Lower lobe of right lung (tissue), 2 donors: ENCODE data around the gene AHCTF1. TPM values are rescaled to one million over a fixed set of nuclear protein-coding genes. Genes with fewer than 3 reads are reported as not detected.

Experiments used
- ATAC-seq, 2 donors: fragments of 200-7000 bp; cut with Tn5 transposase; one replicate each; pipeline ENCODE4 v1.9.1; 2020 to 2022; ENCODE audit warnings: mild to moderate bottlenecking in 2 of 2, moderate library complexity in 2 of 2
- DNase-seq: peaks from one replicate; pipeline ENCODE4 v3.0.0-alpha.2; 2020
- H3K27ac ChIP-seq: fragments of 200-600 bp; one replicate; pipeline ENCODE4 v1.8.0; 2022
- H3K27me3 ChIP-seq: fragments of 200-600 bp; one replicate; pipeline ENCODE4 v1.8.0; 2022; ENCODE audit warnings: low read depth
- H3K36me3 ChIP-seq: fragments of 200-600 bp; one replicate; pipeline ENCODE4 v1.8.0; 2022; ENCODE audit warnings: mild to moderate bottlenecking
- H3K4me1 ChIP-seq: fragments of 200-600 bp; one replicate; pipeline ENCODE4 v1.8.0; 2022
- H3K4me3 ChIP-seq: fragments of 200-600 bp; one replicate; pipeline ENCODE4 v1.8.0; 2022; ENCODE audit warnings: mild to moderate bottlenecking
- H3K9me3 ChIP-seq: fragments of 200-600 bp; one replicate; pipeline ENCODE4 v1.8.0; 2022
- intact Hi-C: fragments of 100-400 bp; cut with DNase I; formaldehyde crosslinking; loops from one replicate; pipeline ENCODE4 v1.11.0; 2022
- total RNA-seq: library from RNA; stranded (reverse); fragmentation: NEBNext Ultra II Directional; extraction: Animal tissue kit (Norgen Biotek cat#: 25700); gene quantifications from one replicate; pipeline ENCODE4 v1.2.1, GENCODE V29; 2021
- TF ChIP-seq, protein P1 (sequence below): fragments of 200-600 bp; IDR thresholded peaks from one replicate; pipeline ENCODE4 v1.8.0; 2022; ENCODE audit warnings: antibody characterized with exemption, mild to moderate bottlenecking
- donor health status: DM: no; HTN: yes; CAD: no; lungs with severe emphysema.

The AHCTF1 gene
- total RNA-seq, 1 donor from 2014 or later = 36.0 TPM

DNA sequence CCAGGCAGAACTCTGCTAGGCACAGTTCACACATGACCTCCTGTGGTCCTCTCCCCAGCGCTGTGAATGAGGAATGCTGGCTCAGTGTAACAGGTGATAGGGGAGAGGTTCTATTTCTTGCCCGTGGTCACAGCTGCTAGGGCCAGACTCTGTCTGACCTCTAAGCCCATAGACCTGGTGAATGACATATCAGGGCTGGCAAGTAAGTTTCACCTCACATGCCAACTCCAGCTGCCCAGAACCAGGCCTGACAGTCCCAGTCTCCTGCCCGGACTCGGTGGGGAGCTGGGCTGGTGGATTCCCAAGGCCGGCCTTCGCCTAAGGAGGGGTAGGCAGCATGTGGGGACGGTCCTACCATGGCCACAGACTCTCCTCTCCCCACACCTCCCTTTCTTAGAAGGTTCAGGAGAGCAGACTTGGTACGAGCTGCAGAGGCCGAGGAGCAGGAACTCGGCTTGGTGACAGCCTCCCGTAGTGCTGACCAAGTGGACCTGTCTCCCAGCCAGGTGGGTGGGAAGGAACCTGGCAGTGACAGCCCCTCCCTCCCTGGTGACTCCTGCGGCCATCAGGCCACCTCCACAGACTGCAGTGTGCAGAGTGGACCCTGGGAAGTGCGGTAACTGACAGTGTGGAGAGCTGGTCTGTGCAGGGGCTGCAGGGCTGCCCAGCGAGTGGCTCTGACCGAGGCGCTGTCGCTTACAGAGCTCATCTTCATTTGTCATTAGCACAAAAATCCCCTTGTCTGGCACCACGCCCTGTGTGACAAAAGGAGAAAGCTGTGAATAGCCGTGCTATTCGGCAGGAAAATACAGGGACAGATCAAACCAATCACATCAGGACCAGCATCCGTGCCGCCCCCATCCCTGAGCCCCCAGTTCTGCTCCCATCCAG, 132.9 kb downstream of the AHCTF1 start:
- H3K4me1 ChIP-seq = no peaks in the 10 kb centered on the region
- H3K27me3 ChIP-seq = no peaks in the 10 kb centered on the region
- H3K4me3 ChIP-seq = no peak overlapping the region
- intact Hi-C loops = no loop called here
- no peak overlapping the region for H3K27ac ChIP-seq
- no peaks in the 10 kb centered on the region for H3K36me3 ChIP-seq
- no peak for DNase-seq
- no peak for ATAC-seq
- TF ChIP-seq, protein P1, sequence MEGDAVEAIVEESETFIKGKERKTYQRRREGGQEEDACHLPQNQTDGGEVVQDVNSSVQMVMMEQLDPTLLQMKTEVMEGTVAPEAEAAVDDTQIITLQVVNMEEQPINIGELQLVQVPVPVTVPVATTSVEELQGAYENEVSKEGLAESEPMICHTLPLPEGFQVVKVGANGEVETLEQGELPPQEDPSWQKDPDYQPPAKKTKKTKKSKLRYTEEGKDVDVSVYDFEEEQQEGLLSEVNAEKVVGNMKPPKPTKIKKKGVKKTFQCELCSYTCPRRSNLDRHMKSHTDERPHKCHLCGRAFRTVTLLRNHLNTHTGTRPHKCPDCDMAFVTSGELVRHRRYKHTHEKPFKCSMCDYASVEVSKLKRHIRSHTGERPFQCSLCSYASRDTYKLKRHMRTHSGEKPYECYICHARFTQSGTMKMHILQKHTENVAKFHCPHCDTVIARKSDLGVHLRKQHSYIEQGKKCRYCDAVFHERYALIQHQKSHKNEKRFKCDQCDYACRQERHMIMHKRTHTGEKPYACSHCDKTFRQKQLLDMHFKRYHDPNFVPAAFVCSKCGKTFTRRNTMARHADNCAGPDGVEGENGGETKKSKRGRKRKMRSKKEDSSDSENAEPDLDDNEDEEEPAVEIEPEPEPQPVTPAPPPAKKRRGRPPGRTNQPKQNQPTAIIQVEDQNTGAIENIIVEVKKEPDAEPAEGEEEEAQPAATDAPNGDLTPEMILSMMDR = no peak
- no peaks in the 10 kb centered on the region for H3K9me3 ChIP-seq

DNA sequence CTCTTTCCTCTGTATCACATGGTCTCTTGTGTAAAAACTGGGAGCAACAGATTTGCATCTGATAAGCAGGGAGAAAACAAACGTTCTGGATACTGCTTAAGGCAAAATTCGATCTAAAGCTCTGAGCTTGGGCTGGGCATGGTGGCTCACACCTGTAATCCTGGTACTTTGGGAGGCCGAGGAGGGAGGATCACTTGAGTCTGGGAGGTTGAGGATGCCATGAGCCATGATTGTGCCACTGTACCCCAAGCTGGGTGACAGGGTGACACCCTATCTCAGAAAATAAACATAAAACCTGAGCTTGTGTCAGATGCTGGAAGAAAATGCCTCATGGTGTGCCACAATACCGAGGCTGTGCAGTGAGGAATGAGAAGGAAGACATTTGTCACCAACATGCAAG, 133.6 kb downstream of the AHCTF1 start:
- intact Hi-C loops = no loop called here
- Histone ChIP-seq H3K27me3 (no peaks in the 10 kb centered on the region), H3K36me3 (no peaks in the 10 kb centered on the region), H3K4me3 (no peak overlapping the region), H3K9me3 (no peaks in the 10 kb centered on the region), H3K4me1 (no peaks in the 10 kb centered on the region), H3K27ac (no peak overlapping the region)
- no peak for ATAC-seq
- TF ChIP-seq, protein P1 = no peak
- DNase-seq = no peak

DNA sequence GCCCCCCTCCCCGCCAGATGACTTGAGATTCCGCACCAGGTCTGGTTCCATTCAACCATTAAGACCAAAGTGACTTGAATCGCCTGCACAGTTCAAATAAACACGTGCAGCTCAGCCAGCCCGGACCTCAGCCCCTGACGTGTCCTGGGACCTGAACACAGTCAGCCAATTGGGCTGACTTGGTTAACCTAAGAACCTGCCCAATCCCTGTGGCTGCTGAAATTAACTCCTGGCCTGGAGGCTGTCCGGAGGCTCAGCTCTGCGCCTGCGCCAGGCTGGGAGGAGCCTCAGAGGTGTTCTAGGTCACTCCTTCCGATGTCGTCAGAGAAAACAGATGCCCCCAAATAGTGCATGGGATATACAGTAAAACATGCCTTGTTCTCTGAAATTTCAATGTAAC, 134.2 kb downstream of the AHCTF1 start:
- no peaks in the 10 kb centered on the region for H3K27me3 ChIP-seq
- no peaks in the 10 kb centered on the region for H3K36me3 ChIP-seq
- intact Hi-C loops = no loop called here
- no peaks in the 10 kb centered on the region for H3K4me1 ChIP-seq
- no peak for DNase-seq
- H3K4me3 ChIP-seq = no peak overlapping the region
- TF ChIP-seq, protein P1 = no peak
- no peaks in the 10 kb centered on the region for H3K9me3 ChIP-seq
- no peak for ATAC-seq
- no peak overlapping the region for H3K27ac ChIP-seq

DNA sequence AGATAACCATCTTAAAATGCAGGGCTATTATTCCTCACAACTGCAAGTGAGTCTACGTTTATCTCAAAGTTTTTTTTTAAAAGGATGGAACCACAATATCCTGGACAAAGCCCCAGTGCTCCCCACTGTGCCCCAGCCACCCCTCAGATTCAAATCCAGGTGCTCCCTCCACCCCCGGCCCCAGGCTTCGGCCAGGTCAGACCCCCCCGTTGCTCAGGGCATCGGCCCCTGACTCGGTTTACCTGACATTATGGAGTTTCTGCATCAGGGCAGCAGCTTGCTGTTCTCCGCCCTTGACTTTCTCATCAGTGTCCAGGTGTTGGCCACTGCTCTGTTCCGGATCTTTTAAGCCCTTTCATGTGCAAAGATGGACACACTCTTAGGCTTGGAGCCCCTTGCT, 134.6 kb downstream of the AHCTF1 start:
- Histone ChIP-seq H3K27ac (no peak overlapping the region), H3K27me3 (no peaks in the 10 kb centered on the region), H3K9me3 (no peaks in the 10 kb centered on the region), H3K4me1 (no peaks in the 10 kb centered on the region), H3K4me3 (no peak overlapping the region), H3K36me3 (no peaks in the 10 kb centered on the region)
- ATAC-seq (no peak), DNase-seq (no peak)
- TF ChIP-seq, protein P1 = no peak
- intact Hi-C loops = no loop called here

DNA sequence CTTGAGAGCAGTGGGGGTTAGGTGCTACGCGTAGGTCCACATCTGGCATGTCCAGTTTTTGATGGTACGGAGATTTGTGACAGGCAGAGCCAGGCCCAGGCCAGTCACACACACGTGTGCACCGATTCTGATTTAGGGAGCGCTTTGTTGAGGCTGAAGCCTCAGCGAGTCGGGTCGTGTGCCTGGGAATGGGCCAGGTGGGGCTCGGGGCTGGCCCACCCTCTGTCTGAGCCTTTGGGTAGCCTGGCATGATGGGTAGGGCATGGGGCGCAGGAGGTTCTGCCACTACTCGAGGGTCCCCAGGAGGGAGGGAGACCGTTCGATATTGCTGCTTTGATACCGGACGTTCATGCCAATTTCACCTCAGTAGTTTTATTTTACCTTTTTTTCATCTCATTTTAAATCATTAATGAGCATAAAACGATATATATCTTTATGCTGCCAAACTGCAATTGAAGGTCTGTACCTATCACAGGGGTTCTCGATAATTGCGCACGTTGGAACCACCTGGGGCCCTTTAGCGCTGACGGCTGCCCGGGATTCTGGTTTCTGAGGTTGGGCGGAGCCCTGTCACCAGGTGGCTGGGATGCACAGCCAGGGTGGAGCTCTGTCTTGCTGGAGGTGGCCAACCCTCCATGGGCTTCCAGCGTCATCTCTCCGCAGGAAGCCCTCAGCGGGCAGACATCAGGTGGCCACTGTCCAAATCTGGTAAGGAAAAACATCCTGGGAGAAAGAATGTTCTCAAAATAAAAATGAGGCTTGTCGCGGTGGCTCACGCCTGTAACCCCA, 135.6 kb downstream of the AHCTF1 start:
- no peaks in the 10 kb centered on the region for H3K9me3 ChIP-seq
- ATAC-seq = no peak
- H3K4me3 ChIP-seq = no peak overlapping the region
- DNase-seq = no peak
- peaks cover 2% of the 10 kb centered on the region for H3K27me3 ChIP-seq
- H3K27ac ChIP-seq = no peak overlapping the region
- no peaks in the 10 kb centered on the region for H3K4me1 ChIP-seq
- TF ChIP-seq, protein P1 = no peak
- no peaks in the 10 kb centered on the region for H3K36me3 ChIP-seq
- intact Hi-C loops = no loop called here
